ENCODE data around the gene NKX3-2. TPM values are rescaled to one million over a fixed set of nuclear protein-coding genes. Genes with fewer than 3 reads are reported as not detected.

The NKX3-2 gene
- total and polyA plus RNA-seq, 9 of the 15 experiments (the other 6 are each of a cell fraction or from before 2014, with no cell fraction given), result 0.03 to 0.81 (median 0.27) TPM; not detected in 1

DNA sequence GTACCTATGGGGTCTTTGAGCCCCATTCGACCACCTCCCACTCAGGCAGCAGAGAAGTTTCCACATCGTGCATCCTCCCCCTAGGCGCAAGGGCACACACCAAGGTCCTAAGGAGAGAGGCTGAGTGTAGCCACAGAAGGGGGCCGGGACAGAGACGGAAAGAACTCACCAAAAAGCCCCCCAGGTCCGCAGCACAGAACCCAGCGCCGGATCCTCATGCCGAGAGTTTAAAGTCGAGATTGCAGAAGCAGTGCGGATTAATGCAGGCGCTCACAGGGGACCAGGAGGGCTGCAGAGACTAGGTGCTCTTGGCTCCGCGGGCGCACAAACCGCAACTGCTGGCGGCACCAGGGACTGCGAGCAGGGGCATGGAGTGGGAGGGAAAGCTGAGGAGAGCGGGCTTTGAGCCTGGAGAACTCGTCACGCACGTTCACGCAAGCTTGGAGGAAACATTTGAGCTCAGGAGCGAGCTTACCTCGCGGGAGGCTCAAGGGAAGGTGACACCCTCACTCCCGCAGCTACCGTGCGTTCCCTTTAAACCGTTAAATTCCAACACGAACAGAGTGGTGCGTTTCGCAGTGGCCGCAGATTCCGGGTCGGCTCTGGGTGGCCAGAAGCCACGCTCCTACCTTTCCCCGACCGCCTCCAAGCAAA is 8.5 kb downstream of the NKX3-2 start:
- ATAC-seq, result peak; percentile 41
- no TSS peak for BruUV-seq (replicated peaks)
- intact Hi-C loops (cut with micrococcal nuclease), result loop anchor here (5.0 kb wide), 1 partner anchor 169 kb away; no protein-coding TSS in a partner anchor
- no peak for TF ChIP-seq MAFG (tag; conservative IDR thresholded peaks at IDR 0.05)
- TF ChIP-seq ZNF445 (CRISPR knock-in tag; IDR thresholded peaks at IDR 0.05; ENCODE audit: low read depth), result no peak
- TF ChIP-seq, protein P1, sequence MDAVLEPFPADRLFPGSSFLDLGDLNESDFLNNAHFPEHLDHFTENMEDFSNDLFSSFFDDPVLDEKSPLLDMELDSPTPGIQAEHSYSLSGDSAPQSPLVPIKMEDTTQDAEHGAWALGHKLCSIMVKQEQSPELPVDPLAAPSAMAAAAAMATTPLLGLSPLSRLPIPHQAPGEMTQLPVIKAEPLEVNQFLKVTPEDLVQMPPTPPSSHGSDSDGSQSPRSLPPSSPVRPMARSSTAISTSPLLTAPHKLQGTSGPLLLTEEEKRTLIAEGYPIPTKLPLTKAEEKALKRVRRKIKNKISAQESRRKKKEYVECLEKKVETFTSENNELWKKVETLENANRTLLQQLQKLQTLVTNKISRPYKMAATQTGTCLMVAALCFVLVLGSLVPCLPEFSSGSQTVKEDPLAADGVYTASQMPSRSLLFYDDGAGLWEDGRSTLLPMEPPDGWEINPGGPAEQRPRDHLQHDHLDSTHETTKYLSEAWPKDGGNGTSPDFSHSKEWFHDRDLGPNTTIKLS (IDR thresholded peaks at IDR 0.05; ENCODE audit: borderline replicate concordance, low read depth), result no peak
- no peak for TF ChIP-seq GABPB1 (CRISPR knock-in tag; IDR thresholded peaks at IDR 0.05)
- TF ChIP-seq ZNF253 (CRISPR knock-in tag; conservative IDR thresholded peaks at IDR 0.05), result no peak
- no peak for TF ChIP-seq PHF20 (IDR thresholded peaks at IDR 0.05; ENCODE audit: partially characterized antibody)
- no peak for TF ChIP-seq MCM5 (IDR thresholded peaks at IDR 0.05; ENCODE audit: low read depth)
- no peak for TF ChIP-seq ZBTB40 (IDR thresholded peaks at IDR 0.05)
- no peak for TF ChIP-seq ZBTB40 (CRISPR knock-in tag; IDR thresholded peaks at IDR 0.05)
- no peak for TF ChIP-seq RBM25 (IDR thresholded peaks at IDR 0.05; ENCODE audit: low read depth, low read length, severe bottlenecking)

More for the DNA sequence above, 8.5 kb downstream of the NKX3-2 start:
- POLR2A ChIA-PET, result no interaction called here
- DNase-seq (ENCODE audit: extremely low read depth in 1 of 4, low spot score in 3 of 4), result peak in 1 of 4 experiments; percentile 12
- H3K4me3 ChIP-seq, result no peak overlapping the region
- no peaks in the 10 kb centered on the region for H3K9me3 ChIP-seq (replicated peaks; ENCODE audit: control insufficient read depth, insufficient read depth, low read depth, low read length)
- H3K27ac ChIP-seq (ENCODE audit: extremely low read depth, low read depth, low read length), result no peak overlapping the region
- H3K36me3 ChIP-seq (ENCODE audit: control insufficient read depth, insufficient read depth, low read length), result no peaks in the 10 kb centered on the region
- H4K20me1 ChIP-seq (replicated peaks; ENCODE audit: control insufficient read depth, insufficient read depth, low read length), result no peaks in the 10 kb centered on the region; the same call in 1 of the 2 replicates
- H3K4me2 ChIP-seq (ENCODE audit: insufficient read depth, low read length), result no peak overlapping the region
- CTCF ChIA-PET (ENCODE audit: low intra/inter-chr PET ratio), result no interaction called here
- no peak for FAIRE-seq
- H3K9me1 ChIP-seq (ENCODE audit: control insufficient read depth, insufficient read depth, low read length), result no peaks in the 10 kb centered on the region
- in situ Hi-C loops (cut with MboI), result no loop called here
- peaks cover 44 to 71% of the 10 kb centered on the region in 2 experiments for H3K27me3 ChIP-seq (ENCODE audit: control insufficient read depth in 2 of 2, insufficient read depth in 2 of 2, low read length in 2 of 2)
- peak overlapping the region in 1 of 2 experiments; percentile 9; a peak in 1 of 4 replicates for H3K9ac ChIP-seq (ENCODE audit: insufficient read depth in 1 of 2, low read depth in 2 of 2, low read length in 2 of 2)
- 7% methylated on average over 36 of the region's 39 CpGs for WGBS (ENCODE audit: insufficient coverage, low coverage, missing lambda C conversion rate)
- no peaks in the 10 kb centered on the region for H3K79me2 ChIP-seq (ENCODE audit: control insufficient read depth, insufficient read depth, low read length)
- peaks cover 9 to 20% of the 10 kb centered on the region in 2 experiments; a peak in 3 of 5 replicates for H3K4me1 ChIP-seq (replicated peaks in 1 of 2; ENCODE audit: control insufficient read depth in 2 of 2, insufficient read depth in 2 of 2, low read length in 2 of 2)
- H2AFZ ChIP-seq (ENCODE audit: low read depth, low read length), result no peak overlapping the region
